Measurements from ENCODE around the gene FGF14.

DNA sequence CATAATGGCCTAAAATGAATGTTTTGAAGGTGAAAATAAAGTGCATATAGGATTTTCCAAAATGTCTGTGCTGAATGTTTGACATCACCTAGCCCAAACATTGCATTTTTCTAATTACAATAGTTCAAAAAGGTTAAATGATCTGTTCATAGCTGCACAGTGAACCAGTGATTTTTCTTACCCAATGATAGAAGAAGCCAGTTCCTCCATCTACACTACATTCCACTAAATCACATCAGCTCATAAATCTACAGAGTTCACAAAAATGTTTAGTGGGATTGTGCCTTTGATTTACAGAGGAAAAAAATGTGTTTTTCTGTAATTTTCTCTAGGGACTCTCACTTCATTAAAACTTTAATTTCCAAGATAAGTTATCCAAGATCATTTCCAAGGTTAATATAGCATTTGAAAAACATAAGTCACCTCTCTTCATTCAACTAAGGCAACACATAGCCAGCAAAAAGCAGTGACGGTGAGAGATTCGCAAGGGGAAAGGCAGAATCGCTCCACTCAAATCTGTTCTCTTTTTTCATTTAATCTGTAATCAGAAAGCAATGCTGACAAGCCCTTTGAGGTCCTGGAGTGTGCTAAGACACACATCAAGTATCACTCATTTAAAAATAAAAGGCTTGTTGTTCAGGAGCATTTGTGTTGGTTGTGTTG, 194.0 kb downstream of the FGF14 start:
- TF ChIP-seq, protein P1, sequence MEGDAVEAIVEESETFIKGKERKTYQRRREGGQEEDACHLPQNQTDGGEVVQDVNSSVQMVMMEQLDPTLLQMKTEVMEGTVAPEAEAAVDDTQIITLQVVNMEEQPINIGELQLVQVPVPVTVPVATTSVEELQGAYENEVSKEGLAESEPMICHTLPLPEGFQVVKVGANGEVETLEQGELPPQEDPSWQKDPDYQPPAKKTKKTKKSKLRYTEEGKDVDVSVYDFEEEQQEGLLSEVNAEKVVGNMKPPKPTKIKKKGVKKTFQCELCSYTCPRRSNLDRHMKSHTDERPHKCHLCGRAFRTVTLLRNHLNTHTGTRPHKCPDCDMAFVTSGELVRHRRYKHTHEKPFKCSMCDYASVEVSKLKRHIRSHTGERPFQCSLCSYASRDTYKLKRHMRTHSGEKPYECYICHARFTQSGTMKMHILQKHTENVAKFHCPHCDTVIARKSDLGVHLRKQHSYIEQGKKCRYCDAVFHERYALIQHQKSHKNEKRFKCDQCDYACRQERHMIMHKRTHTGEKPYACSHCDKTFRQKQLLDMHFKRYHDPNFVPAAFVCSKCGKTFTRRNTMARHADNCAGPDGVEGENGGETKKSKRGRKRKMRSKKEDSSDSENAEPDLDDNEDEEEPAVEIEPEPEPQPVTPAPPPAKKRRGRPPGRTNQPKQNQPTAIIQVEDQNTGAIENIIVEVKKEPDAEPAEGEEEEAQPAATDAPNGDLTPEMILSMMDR (IDR thresholded peaks at IDR 0.05), result no peak
- no peak for TF ChIP-seq POLR2A (IDR thresholded peaks at IDR 0.05)
